NCI-H1105 (cell line): Measurements from ENCODE around the gene NDST3.
"Not testable (repeated sequence)": the region's sequence is repeated elsewhere in the genome, so short reads cannot be mapped to it uniquely, and the experiment has no call there.

Experiments used
- DNase-seq: peaks from one replicate; lab custom pipeline; 2025; lab: John Stamatoyannopoulos, UW

The NDST3 gene

GRCh38 chr4:118273642-118274041 lies 239.4 kb downstream of the NDST3 start:
- DNase-seq, result no peak

GRCh38 chr4:118276580-118276979 lies 242.3 kb downstream of the NDST3 start:
- no peak for DNase-seq

GRCh38 chr4:118277243-118277642 lies 243.0 kb downstream of the NDST3 start:
- DNase-seq, result no peak

GRCh38 chr4:118278473-118279274 lies 244.4 kb downstream of the NDST3 start:
- peak; percentile 85 for DNase-seq

- DNase-seq, result no peak
These were observed 245.0 kb downstream of the NDST3 start for GRCh38 chr4:118279328-118279727.

GRCh38 chr4:118279920-118280432 lies 245.7 kb downstream of the NDST3 start:
- DNase-seq, result no peak

GRCh38 chr4:118280501-118281218 lies 246.4 kb downstream of the NDST3 start:
- DNase-seq, result peak; percentile 20

- no peak for DNase-seq
These were observed 247.5 kb downstream of the NDST3 start for GRCh38 chr4:118281611-118282442.

GRCh38 chr4:118282692-118283091 lies 248.4 kb downstream of the NDST3 start:
- no peak for DNase-seq

GRCh38 chr4:118284169-118284568 lies 249.9 kb downstream of the NDST3 start:
- DNase-seq, result no peak

- no peak for DNase-seq
These were observed 251.6 kb downstream of the NDST3 start for GRCh38 chr4:118285931-118286330.

GRCh38 chr4:118286685-118287084 lies 252.4 kb downstream of the NDST3 start:
- DNase-seq, result no peak

GRCh38 chr4:118287711-118288451 lies 253.6 kb downstream of the NDST3 start:
- DNase-seq, result no peak

- DNase-seq, result no peak
These were observed 255.5 kb downstream of the NDST3 start for GRCh38 chr4:118289794-118290193.

GRCh38 chr4:118290951-118291350 lies 256.7 kb downstream of the NDST3 start:
- no peak for DNase-seq

GRCh38 chr4:118296729-118297128 lies 262.4 kb downstream of the NDST3 start:
- DNase-seq, result no peak

- not testable (repeated sequence) for DNase-seq
These were observed 265.3 kb downstream of the NDST3 start for GRCh38 chr4:118299619-118300018.

- no peak for DNase-seq
These were observed 273.4 kb downstream of the NDST3 start for GRCh38 chr4:118307643-118308042.
